GM18867 (cell line): ENCODE results near the gene B4GALNT2.

Experiments used
- ATAC-seq: cut with Tn5 transposase; IDR thresholded peaks from one replicate; pipeline ENCODE4 v1.9.1; 2021; ENCODE audit warnings: mild to moderate bottlenecking, moderate library complexity; ENCODE audit not compliant: unreplicated experiment

The B4GALNT2 gene

DNA sequence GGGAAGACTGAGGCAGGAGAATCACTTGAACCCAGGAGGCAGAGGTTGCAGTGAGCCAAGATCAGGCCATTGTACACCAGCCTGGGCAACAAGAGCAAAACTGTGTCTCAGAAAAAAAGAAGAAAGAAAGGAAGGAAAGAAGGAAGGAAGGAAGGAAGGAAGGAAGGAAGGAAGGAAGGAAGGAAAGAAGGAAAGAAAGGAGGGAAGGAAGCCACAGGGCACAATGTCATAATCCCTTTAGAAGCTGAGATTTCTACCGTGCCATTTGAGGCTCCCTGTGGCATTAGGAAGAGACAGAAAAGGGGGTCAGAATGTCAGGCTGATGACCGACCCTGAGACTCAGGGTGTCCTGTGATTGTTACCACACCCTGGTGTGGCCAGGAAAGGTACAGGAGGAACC is 71.2 kb downstream of the B4GALNT2 start:
- ATAC-seq, result no peak

DNA sequence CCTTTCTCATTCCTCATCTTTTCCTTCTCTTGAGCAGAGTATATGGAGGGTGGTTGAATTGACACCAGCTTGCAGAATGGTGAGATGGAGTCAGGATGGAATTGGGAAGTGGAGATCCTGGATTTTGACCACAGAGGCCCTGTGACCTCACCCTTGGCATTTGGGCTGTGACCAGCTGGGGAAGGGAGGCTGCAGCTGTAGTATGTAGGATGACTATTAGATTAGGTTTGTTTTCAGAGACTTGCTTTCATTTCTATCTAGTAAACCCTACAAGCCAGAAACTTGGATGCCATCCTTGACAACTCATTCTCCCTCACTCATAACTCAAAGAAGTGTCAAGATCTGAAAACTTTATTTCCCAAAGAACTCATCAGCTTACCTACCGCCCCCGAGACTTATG is 71.9 kb downstream of the B4GALNT2 start:
- ATAC-seq, result no peak

GRCh38 chr17:49209061-49209571 is 76.5 kb downstream of the B4GALNT2 start:
- no peak for ATAC-seq

- ATAC-seq, result peak; percentile 82
Measured at GRCh38 chr17:49210158-49211029, 77.8 kb downstream of the B4GALNT2 start, which contains the start of the genes ABI3 and GNGT2. Gene ABI3, plus strand, starts transcription at chr17:49210707. Its CDS starts 18 bp downstream, at chr17:49210725. Gene GNGT2, minus strand, starts transcription at chr17:49210574. Its CDS starts 3,152 bp downstream, at chr17:49207422.

GRCh38 chr17:49213399-49213798 is 80.8 kb downstream of the B4GALNT2 start:
- no peak for ATAC-seq

DNA sequence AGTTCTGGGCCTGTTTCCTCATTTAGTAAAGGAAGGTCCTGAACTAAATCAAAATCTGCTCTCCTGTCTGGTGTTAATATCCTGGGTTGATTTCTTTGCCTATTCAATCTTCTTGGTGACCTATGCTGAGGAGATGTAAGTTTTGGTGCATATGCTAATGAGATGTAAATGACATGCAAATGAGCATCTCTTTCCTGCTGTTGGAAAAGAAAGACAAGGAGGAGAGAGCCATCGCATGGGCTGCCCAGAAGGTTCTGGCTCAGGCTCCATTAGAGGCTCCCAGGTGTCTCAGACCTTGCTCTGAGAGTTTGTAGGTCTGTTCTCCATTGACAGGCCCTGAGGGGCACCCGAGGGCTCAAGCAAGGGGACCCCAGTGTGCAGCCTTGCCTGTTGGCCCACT is 81.3 kb downstream of the B4GALNT2 start:
- no peak for ATAC-seq

DNA sequence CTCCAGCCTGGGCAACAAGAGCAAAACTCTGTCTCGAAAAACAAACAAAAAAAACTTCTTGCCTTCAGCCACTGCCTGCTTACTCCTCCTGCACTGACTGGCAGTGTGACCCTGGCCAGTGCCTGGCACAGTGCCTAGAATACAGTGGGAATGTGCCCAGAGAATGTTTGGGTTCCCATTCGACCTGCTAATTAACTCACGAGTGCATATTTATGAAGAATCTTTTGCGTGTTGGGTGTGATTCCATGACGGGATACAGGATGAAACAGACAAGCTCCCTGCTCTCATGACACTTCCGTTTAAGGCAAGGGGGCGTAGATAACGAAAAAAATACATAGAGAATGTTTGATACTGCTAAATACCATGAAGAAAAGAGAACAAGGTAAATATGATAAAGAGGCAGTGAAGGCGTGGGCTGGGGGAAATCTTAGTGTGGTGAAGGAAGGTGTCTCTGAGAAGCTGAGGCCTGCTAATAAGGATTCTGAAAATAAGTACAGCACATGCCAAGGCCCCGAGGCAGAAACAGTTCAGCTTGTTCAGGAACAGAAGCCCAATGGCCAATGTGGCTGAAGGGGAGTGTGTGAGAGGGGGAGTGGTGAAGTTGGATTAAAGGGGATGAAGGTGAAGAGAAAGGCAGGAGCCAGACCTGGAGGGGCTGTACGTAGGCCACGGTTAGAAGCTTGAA is 82.2 kb downstream of the B4GALNT2 start:
- no peak for ATAC-seq

GRCh38 chr17:49216482-49216881 is 83.9 kb downstream of the B4GALNT2 start:
- ATAC-seq, result no peak

DNA sequence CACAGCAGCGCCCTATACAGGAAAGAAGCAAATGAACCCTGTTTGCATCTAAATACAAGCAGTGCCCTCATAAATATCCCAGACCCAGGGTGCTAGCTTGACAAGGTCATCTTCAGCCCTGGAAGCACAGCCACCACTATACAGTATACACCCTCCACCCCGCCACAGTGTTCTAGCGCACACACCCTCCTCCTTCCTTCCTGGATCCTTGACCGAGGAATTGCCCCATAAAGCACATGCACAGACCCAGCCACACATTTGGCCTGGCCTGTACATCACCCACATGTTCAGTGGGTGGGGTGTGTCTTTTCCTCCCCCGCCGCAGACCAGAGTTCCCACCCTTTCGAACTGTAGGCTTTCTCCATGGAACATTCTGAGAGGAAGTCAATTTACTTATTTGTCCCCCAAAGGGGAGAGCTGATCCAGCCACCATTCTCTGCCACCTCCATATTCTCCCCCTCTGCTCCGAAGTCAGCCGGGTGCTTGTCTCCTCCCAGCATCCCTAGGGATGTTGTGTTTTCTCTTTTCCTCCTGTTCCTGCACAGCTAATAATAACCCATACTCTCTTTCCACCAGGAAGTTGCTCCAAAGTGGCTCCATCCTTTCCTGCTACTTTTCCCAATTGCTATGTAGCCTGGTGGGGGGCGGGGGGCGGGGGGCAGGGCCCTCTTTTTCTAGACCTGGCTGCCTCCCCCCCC is 84.5 kb downstream of the B4GALNT2 start:
- ATAC-seq, result no peak

DNA sequence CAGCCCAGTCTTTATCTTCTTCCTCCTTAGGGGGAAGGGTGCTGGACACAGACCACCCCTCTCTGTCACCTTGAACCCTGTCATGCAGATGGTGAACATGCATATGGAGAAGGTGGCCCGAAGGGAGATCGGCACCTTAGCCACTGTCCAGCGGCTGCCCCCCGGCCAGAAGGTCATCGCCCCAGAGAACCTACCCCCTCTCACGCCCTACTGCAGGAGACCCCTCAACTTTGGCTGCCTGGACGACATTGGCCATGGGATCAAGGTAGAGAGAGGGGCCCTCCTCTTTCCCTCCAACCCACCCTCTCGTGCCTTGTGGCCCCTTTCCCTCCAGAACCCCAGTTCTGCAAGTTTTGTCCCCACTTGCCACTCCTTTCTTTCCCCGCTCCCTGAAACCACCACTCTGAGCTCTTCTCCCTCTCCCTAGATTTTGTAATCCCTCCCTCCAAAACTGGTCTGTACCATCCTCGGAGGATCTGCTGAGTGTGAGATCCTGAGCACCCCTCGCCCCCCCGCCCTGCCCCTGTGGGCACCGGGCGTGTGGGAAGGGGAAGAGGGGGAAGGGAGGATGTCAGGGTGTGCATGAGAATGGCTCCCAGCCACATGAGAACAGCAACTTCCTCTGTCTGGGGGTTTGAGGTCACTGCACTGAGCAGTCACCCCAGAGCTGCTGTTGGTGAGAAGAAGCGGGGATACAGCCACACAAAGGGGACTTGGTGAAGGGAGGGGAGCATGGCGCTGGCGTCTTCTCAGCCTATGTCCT is 85.3 kb downstream of the B4GALNT2 start:
- ATAC-seq, result peak; percentile 47

GRCh38 chr17:49218941-49219913 is 86.7 kb downstream of the B4GALNT2 start:
- ATAC-seq, result no peak

DNA sequence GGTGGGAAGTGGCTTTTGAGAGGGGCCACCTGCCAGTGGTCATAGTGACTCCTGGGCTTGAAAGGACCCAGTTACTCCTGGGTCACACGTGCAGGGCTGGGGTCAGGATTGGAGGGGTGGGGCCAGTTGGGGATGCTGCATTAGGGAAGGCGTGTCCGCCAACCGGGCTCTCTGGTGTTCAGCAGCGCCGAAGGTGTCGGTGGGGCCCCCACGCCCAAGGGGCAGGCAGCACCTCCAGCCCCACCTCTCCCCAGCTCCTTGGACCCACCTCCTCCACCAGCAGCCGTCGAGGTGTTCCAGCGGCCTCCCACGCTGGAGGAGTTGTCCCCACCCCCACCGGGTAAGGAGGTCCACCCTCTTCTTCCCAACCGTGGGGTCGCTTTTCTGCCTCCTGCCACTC is 87.4 kb downstream of the B4GALNT2 start:
- ATAC-seq, result no peak

- ATAC-seq, result no peak
Measured at GRCh38 chr17:49223168-49223516, 90.6 kb downstream of the B4GALNT2 start.

DNA sequence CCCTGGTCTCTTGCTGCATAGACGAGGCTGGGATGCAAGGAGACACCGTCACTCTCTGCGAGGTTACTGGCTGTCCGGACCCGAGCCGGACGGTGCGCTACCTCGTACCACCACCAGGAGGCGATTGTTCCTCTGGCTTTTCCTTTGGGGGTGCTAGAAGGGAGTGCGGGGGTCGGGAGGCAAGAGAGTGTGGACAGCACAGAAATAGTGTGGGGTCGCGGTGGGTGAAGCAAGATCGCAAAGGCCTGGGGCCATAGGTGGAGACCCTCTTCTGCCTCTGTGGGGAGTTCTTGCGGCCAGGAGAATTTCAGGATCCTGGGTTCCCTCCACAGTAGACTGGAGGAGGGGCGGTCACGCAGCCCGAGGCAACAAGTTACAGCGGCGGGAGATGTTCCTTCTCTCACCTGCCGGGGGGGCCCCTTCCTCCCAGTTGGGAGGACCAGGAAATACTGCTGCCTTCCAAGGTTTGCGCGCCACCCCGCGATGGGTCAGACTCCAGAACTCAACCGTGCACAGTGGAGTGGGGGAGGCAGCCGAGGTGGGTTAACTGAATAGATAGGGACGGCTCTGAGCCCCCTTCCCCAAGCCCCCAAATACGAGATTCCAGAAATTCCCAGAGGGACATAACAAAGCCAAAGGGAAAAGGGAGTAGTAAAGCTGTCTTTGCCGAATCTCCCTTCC is 91.1 kb downstream of the B4GALNT2 start:
- ATAC-seq, result no peak

DNA sequence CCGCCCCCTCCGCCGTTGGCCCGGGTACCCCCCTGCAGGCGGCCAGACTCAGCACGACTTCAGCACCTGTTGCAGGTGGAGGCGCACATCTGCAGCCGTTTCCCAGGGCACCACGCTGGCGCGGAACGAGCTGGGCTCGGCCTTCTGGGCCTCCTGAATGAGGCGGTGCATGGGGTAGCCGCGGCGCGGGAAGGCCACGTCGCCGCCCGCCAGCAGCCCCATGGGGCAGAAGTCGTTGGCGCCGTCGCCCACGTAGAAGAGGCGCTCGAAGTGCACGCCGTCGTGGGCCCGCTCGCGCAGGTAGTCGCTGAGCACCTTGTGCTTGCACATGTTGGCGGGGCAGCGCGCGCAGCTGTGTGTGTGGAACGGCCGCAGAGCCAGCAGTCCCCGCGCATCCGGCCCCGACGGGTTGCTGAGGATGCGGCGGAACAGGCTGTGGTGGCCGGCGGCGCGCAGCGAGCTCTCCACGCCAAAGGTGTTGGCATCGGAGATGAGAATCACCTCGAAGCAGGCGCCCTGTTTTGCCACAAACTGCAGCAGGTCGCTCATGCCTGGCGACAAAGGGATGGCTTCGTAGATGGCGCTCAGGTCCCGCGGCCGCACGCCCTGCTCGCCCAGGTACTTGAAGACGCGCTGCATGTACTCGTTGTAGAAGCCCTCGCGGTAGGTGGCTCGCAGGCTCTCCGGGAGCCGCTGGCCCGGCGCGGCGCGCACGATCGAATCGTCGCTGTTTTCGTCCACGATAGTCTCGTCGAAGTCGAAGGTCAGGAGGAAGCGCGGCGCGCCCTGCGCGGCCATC is 91.8 kb downstream of the B4GALNT2 start:
- no peak for ATAC-seq

DNA sequence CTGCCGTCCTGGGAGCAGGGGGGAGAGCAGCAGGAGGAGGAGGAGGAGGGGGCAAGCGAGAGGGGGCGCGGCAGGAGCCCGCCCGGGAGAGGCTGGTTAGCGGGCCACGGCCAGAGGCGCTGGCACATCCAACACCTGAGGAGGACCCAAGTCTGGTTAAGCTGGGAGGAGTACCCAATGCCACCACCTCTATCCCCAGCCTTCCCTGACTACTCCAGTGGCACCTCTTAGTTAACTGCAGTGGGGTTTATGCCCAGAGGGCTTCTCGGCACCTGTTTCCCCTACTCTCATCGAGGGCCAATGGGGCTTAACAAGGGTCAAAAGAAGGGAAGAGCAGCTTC is 92.4 kb downstream of the B4GALNT2 start:
- no peak for ATAC-seq

- ATAC-seq, result no peak
Measured at GRCh38 chr17:49225554-49226236, 93.1 kb downstream of the B4GALNT2 start.
